ENCODE data around the gene FABP7. TPM values are rescaled to one million over a fixed set of nuclear protein-coding genes. Genes with fewer than 3 reads are reported as not detected.

Gene FABP7
- total RNA-seq, 1 donor from 2014 or later = not detected

DNA sequence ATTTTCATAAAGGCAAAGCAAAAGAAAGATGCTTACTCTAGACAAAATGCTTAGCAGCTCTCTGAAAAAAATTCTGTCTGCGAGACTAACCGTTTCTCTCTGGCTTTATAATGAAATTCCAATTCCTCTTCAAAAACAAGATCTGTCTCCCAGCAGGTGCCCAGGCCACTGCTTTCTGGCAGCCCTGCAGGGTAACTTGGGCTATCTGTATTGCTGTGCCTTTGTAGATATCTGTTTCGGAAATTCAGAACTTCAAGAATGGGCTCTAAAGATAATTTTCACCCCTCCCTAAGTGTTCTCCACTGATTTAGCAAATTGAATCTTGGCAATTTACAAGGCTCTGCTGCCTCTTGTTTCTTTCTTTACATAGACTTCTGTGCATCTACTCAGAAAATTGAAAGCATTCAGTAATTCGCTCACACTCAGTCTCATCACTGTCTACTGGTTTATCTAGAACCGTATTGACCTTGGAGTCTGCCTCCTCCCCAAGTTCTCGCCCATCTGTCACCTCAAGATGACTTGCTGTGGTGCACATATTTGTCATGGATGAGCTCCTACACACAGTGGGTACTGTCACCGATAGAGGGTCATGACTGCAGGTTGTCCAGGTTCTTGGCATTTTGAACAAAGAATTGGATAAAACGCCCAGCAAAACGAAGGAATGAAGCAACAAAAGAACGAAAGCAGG, 26.4 kb upstream of the FABP7 start:
- peak overlapping the region; percentile 63 for H3K27ac ChIP-seq
- H3K9me3 ChIP-seq = no peaks in the 10 kb centered on the region
- TF ChIP-seq, protein P1, sequence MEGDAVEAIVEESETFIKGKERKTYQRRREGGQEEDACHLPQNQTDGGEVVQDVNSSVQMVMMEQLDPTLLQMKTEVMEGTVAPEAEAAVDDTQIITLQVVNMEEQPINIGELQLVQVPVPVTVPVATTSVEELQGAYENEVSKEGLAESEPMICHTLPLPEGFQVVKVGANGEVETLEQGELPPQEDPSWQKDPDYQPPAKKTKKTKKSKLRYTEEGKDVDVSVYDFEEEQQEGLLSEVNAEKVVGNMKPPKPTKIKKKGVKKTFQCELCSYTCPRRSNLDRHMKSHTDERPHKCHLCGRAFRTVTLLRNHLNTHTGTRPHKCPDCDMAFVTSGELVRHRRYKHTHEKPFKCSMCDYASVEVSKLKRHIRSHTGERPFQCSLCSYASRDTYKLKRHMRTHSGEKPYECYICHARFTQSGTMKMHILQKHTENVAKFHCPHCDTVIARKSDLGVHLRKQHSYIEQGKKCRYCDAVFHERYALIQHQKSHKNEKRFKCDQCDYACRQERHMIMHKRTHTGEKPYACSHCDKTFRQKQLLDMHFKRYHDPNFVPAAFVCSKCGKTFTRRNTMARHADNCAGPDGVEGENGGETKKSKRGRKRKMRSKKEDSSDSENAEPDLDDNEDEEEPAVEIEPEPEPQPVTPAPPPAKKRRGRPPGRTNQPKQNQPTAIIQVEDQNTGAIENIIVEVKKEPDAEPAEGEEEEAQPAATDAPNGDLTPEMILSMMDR (IDR thresholded peaks at IDR 0.05) = no peak

DNA sequence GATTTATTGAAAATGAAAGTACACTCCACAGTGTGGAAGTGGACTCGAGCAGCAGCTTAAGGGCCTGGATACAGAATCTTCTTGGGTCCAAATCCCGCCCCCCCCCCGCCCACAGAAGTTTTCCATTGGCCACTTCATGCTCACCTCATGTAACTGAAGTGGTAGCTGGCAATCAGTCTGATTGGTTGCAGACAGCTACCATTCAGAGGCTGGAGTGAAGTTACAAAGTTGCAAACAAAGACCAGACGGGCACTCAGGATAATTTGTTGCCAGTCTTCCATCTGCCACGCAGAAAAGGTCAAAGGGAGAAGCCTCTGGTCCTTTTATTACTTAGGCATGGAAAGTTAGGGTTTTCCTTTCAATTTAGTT, 25.8 kb upstream of the FABP7 start:
- peak overlapping the region; percentile 63 for H3K27ac ChIP-seq
- peak overlapping the region; percentile 40 for H3K4me3 ChIP-seq
- no peaks in the 10 kb centered on the region for H3K27me3 ChIP-seq
- no peaks in the 10 kb centered on the region for H3K9me3 ChIP-seq
- H3K4me1 ChIP-seq = peaks cover 5% of the 10 kb centered on the region
- TF ChIP-seq, protein P1 (IDR thresholded peaks at IDR 0.05) = no peak
- ATAC-seq = peak; percentile 79
- intact Hi-C loops (cut with DNase I) = no loop called here
- DNase-seq = no peak
- H3K36me3 ChIP-seq = no peaks in the 10 kb centered on the region

More for the DNA sequence above, 26.4 kb upstream of the FABP7 start:
- no peaks in the 10 kb centered on the region for H3K36me3 ChIP-seq
- DNase-seq (no peak), ATAC-seq (peak; percentile 61)
- H3K4me3 ChIP-seq = peak overlapping the region; percentile 40
- intact Hi-C loops (cut with DNase I) = no loop called here
- H3K27me3 ChIP-seq = no peaks in the 10 kb centered on the region
- H3K4me1 ChIP-seq = peaks cover 5% of the 10 kb centered on the region

DNA sequence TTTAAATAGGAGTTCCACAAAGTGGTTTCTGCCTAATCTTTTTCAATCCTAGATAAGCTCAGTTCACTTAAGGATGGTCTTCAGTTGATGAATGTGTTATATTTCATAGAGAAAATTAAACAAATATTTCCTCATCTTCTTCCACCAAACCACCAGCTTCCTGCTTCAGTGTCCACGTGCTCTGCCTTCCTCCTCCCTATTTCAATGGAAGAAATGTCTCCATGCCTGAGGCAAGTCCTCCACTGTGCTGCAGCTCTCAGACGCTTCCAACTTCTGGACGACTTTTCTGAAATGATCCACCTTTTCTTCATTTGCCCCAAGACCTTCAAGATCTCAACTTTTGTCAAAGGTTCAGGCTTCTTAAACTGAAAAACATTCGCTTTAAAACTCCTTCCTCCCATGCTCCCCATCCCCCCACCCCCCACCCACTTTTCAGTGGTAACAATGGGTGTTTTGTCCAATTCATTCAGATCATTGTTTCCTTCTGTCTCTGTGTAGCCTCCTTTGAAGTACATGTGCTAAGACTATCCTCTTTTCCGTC, 25.3 kb upstream of the FABP7 start:
- Histone ChIP-seq H3K4me1 (peaks cover 5% of the 10 kb centered on the region), H3K9me3 (no peaks in the 10 kb centered on the region), H3K27me3 (no peaks in the 10 kb centered on the region), H3K27ac (no peak overlapping the region), H3K36me3 (no peaks in the 10 kb centered on the region), H3K4me3 (no peak overlapping the region)
- TF ChIP-seq, protein P1 (IDR thresholded peaks at IDR 0.05) = no peak
- ATAC-seq = peak; percentile 64
- no peak for DNase-seq
- intact Hi-C loops (cut with DNase I) = no loop called here

- DNase-seq (no peak), ATAC-seq (no peak)
- Histone ChIP-seq H3K4me3 (no peak overlapping the region), H3K9me3 (no peaks in the 10 kb centered on the region), H3K27ac (no peak overlapping the region), H3K27me3 (no peaks in the 10 kb centered on the region), H3K4me1 (peaks cover 5% of the 10 kb centered on the region), H3K36me3 (no peaks in the 10 kb centered on the region)
- intact Hi-C loops (cut with DNase I) = no loop called here
- TF ChIP-seq, protein P1 (IDR thresholded peaks at IDR 0.05) = no peak
Observed at GRCh38 chr6:122755901-122756300, 23.6 kb upstream of the FABP7 start.

GRCh38 chr6:122758927-122759334, 20.6 kb upstream of the FABP7 start:
- no peaks in the 10 kb centered on the region for H3K9me3 ChIP-seq
- no peak for DNase-seq
- intact Hi-C loops (cut with DNase I) = no loop called here
- no peaks in the 10 kb centered on the region for H3K36me3 ChIP-seq
- H3K27ac ChIP-seq = no peak overlapping the region
- ATAC-seq = no peak
- H3K4me3 ChIP-seq = no peak overlapping the region
- TF ChIP-seq, protein P1 (IDR thresholded peaks at IDR 0.05) = no peak
- H3K4me1 ChIP-seq = peaks cover 5% of the 10 kb centered on the region
- H3K27me3 ChIP-seq = no peaks in the 10 kb centered on the region

Data from upper lobe of right lung (tissue), 1 donor.